A549 (cell line): ENCODE measurements around the gene TCEA2. TPM values are rescaled to one million over a fixed set of nuclear protein-coding genes. Genes with fewer than 3 reads are reported as not detected.

Experiments used
- ATAC-seq, 2 experiments: fragments of 200-7000 bp in 1 of 2; fragments of >200 bp in 1 of 2; cut with Nextera tagmentation in 1 of 2; cut with Tn5 transposase in 1 of 2; 3 replicates each; pipeline versions ENCODE4 v1.8.0 to v1.9.1; 2018 to 2020; ENCODE audit warnings: mild to moderate bottlenecking in 1 of 2, moderate library complexity in 1 of 2
- CTCF ChIA-PET: fragments of 300-600 bp; sonication (Branson Sonifier 250); formaldehyde crosslinking; extraction: SDS; loops from one replicate; lab custom pipeline; 2021; ENCODE audit warnings: antibody characterized with exemption, inconsistent platforms; lab: Yijun Ruan, JAX
- POLR2A ChIA-PET: fragments of 350-600 bp; formaldehyde crosslinking; extraction: SDS; loops from one replicate; lab custom pipeline; 2021; ENCODE audit warnings: antibody characterized with exemption, inconsistent platforms; lab: Yijun Ruan, JAX
- DNase-seq, 2 experiments: peaks; one replicate each; pipeline versions ENCODE4 v3.0.0 to v3.0.0-alpha.2; 2011 to 2016; ENCODE audit warnings: low read depth in 1 of 2, low spot score in 1 of 2
- FAIRE-seq: peaks from 2 replicates; lab custom pipeline; 2011; peaks lifted over from hg19 to GRCh38; lab: Jason Lieb, UNC
- H3K27ac ChIP-seq, 2 experiments: fragments of >200 bp; sonication (Bioruptor Twin); formaldehyde crosslinking; 3 replicates each; pipeline ENCODE4 v1.5.1; 2016 to 2017
- H3K4me1 ChIP-seq: fragments of >200 bp; sonication (Bioruptor Twin); formaldehyde crosslinking; 3 replicates; pipeline ENCODE4 v1.6.1; 2016
- H3K4me2 ChIP-seq: fragments of >200 bp; sonication (Bioruptor Twin); formaldehyde crosslinking; 3 replicates; pipeline ENCODE4 v1.6.1; 2016
- H3K4me3 ChIP-seq: fragments of >200 bp; sonication (Bioruptor Twin); formaldehyde crosslinking; 3 replicates; pipeline ENCODE4 v1.5.1; 2016
- H3K9me3 ChIP-seq: fragments of >200 bp; sonication (Bioruptor Twin); formaldehyde crosslinking; 3 replicates; pipeline ENCODE4 v1.6.1; 2016
- BHLHE40 ChIP-seq: IDR thresholded peaks from 2 replicates; pipeline ENCODE4 v1.6.1; 2012; ENCODE audit warnings: low read depth, low read length, inconsistent platforms
- CEBPB ChIP-seq, 2 experiments: fragments of >200 bp in 1 of 2; sonication (Bioruptor Twin) in 1 of 2; formaldehyde crosslinking in 1 of 2; IDR thresholded peaks; 2 replicates each; pipeline ENCODE4 v1.6.1; 2012 to 2016
- CHD2 ChIP-seq: fragments of 150-350 bp; IDR thresholded peaks from 2 replicates; pipeline ENCODE4 v1.6.1; 2014; ENCODE audit warnings: low read length; ENCODE audit not compliant: partially characterized antibody
- EHF ChIP-seq: fragments of 250-450 bp; sonication (Bioruptor Pico); IDR thresholded peaks from 2 replicates; pipeline ENCODE4 v1.5.0; 2020; ENCODE audit warnings: mild to moderate bottlenecking
- EHMT2 ChIP-seq: fragments of 200-600 bp; sonication (generic); IDR thresholded peaks from 2 replicates; pipeline ENCODE4 v1.6.1; 2016; ENCODE audit warnings: antibody characterized with exemption, low read depth, mild to moderate bottlenecking, moderate library complexity
- FOSB ChIP-seq: fragments of 250-450 bp; sonication (Bioruptor Pico); IDR thresholded peaks from 2 replicates; pipeline ENCODE4 v1.5.0; 2020; ENCODE audit warnings: mild to moderate bottlenecking, moderate library complexity
- FOXS1 ChIP-seq: fragments of 250-450 bp; sonication (Bioruptor Pico); IDR thresholded peaks from 2 replicates; pipeline ENCODE4 v1.5.0; 2020; ENCODE audit warnings: mild to moderate bottlenecking, moderate library complexity
- GATA3 ChIP-seq: IDR thresholded peaks from 2 replicates; pipeline ENCODE4 v1.6.1; 2012; ENCODE audit warnings: borderline replicate concordance
- HEYL ChIP-seq: fragments of 250-450 bp; sonication (Bioruptor Pico); IDR thresholded peaks from 2 replicates; pipeline ENCODE4 v1.8.0; 2021; ENCODE audit warnings: mild to moderate bottlenecking, moderate library complexity
- HOXA7 ChIP-seq: fragments of 250-450 bp; sonication (Bioruptor Pico); IDR thresholded peaks from 2 replicates; pipeline ENCODE4 v1.5.0; 2020; ENCODE audit warnings: mild to moderate bottlenecking, moderate library complexity
- JUNB ChIP-seq: fragments of >200 bp; sonication (Bioruptor Twin); formaldehyde crosslinking; IDR thresholded peaks from 2 replicates; pipeline ENCODE4 v1.6.1; 2016
- KDM5A ChIP-seq: fragments of 200-600 bp; sonication (generic); IDR thresholded peaks from 2 replicates; pipeline ENCODE4 v1.6.1; 2016; ENCODE audit warnings: antibody characterized with exemption, mild to moderate bottlenecking
- MAFK ChIP-seq: fragments of 450-650 bp; IDR thresholded peaks from 2 replicates; pipeline ENCODE4 v1.6.1; 2014; ENCODE audit not compliant: partially characterized antibody
- MYC ChIP-seq: IDR thresholded peaks from 2 replicates; pipeline ENCODE4 v1.6.1; 2012; ENCODE audit warnings: mild to moderate bottlenecking, inconsistent platforms, low read length, improper control_type of control experiment, borderline replicate concordance
- NPAS2 ChIP-seq: fragments of 250-450 bp; sonication (Bioruptor Pico); IDR thresholded peaks from 2 replicates; pipeline ENCODE4 v1.8.0; 2022; ENCODE audit warnings: mild to moderate bottlenecking, moderate library complexity, borderline replicate concordance
- NR3C1 ChIP-seq: fragments of >200 bp; sonication (Bioruptor Twin); formaldehyde crosslinking; IDR thresholded peaks from 3 replicates; pipeline ENCODE4 v1.6.1; 2017
- RAD21 ChIP-seq, 2 experiments: fragments of >200 bp in 1 of 2; sonication (Bioruptor Twin) in 1 of 2; formaldehyde crosslinking in 1 of 2; IDR thresholded peaks in 1 of 2; conservative IDR thresholded peaks in 1 of 2; 2 replicates in 1 of 2; 3 replicates in 1 of 2; pipeline ENCODE4 v1.6.1; 2012 to 2018; ENCODE audit warnings: inconsistent platforms in 1 of 2
- RARB ChIP-seq: fragments of 250-450 bp; sonication (Bioruptor Pico); IDR thresholded peaks from 2 replicates; pipeline ENCODE4 v1.8.0; 2021; ENCODE audit warnings: mild to moderate bottlenecking, moderate library complexity
- RFX5 ChIP-seq: fragments of 450-650 bp; IDR thresholded peaks from 2 replicates; pipeline ENCODE4 v1.7.1; 2014; ENCODE audit warnings: antibody characterized with exemption, mild to moderate bottlenecking, moderate library complexity
- SMC3 ChIP-seq: fragments of >200 bp; sonication (Bioruptor Twin); formaldehyde crosslinking; IDR thresholded peaks from 3 replicates; pipeline ENCODE4 v1.6.1; 2018; ENCODE audit warnings: inconsistent platforms
- SREBF2 ChIP-seq: fragments of 450-650 bp; IDR thresholded peaks from 2 replicates; pipeline ENCODE4 v1.6.1; 2014; ENCODE audit warnings: mild to moderate bottlenecking, moderate library complexity
- TFCP2L1 ChIP-seq: fragments of 250-450 bp; sonication (Bioruptor Pico); IDR thresholded peaks from 2 replicates; pipeline ENCODE4 v1.5.0; 2021; ENCODE audit warnings: mild to moderate bottlenecking
- ZC3H11A ChIP-seq: fragments of 450-650 bp; IDR thresholded peaks from 2 replicates; pipeline ENCODE4 v1.6.1; 2014; ENCODE audit warnings: antibody characterized with exemption, mild to moderate bottlenecking
- WGBS: methylation state at CpG from one replicate; pipeline ENCODE4 v1.1.6; 2017; ENCODE audit errors: missing lambda C conversion rate; 5-methylcytosine and 5-hydroxymethylcytosine counted together
- polyA plus RNA-seq, 4 experiments: library from polyadenylated mRNA; depleted of rRNA in 3 of 4; stranded (reverse); fragments of >200 nt; fragmentation: RNase III in 1 of 4; extraction: RNeasy Plus Mini Kit Qiagen cat#74134 plus additional on column Dnase treatment in 1 of 4; gene quantifications; 2 replicates in 3 of 4; 3 replicates in 1 of 4; pipeline ENCODE4 v1.2.3, GENCODE V29; 2011 to 2017
- TF ChIP-seq, protein P1 (sequence below): fragments of 450-650 bp; IDR thresholded peaks from 2 replicates; pipeline ENCODE4 v1.6.1; 2014; ENCODE audit warnings: antibody characterized with exemption
- TF ChIP-seq, protein P2 (sequence below): fragments of >200 bp; sonication (Bioruptor Twin); formaldehyde crosslinking; IDR thresholded peaks from 2 replicates; pipeline ENCODE4 v1.6.1; 2016
- TF ChIP-seq, protein P3 (sequence below): IDR thresholded peaks from 2 replicates; pipeline ENCODE4 v1.6.1; 2012
- TF ChIP-seq, protein P4 (sequence below): IDR thresholded peaks from 2 replicates; pipeline ENCODE4 v1.6.1; 2012; ENCODE audit warnings: low read depth, borderline replicate concordance

The TCEA2 gene
- polyA plus RNA-seq, 2 of the 4 experiments (the other 2 are of a cell fraction) = 11.2 to 29.8 TPM

DNA sequence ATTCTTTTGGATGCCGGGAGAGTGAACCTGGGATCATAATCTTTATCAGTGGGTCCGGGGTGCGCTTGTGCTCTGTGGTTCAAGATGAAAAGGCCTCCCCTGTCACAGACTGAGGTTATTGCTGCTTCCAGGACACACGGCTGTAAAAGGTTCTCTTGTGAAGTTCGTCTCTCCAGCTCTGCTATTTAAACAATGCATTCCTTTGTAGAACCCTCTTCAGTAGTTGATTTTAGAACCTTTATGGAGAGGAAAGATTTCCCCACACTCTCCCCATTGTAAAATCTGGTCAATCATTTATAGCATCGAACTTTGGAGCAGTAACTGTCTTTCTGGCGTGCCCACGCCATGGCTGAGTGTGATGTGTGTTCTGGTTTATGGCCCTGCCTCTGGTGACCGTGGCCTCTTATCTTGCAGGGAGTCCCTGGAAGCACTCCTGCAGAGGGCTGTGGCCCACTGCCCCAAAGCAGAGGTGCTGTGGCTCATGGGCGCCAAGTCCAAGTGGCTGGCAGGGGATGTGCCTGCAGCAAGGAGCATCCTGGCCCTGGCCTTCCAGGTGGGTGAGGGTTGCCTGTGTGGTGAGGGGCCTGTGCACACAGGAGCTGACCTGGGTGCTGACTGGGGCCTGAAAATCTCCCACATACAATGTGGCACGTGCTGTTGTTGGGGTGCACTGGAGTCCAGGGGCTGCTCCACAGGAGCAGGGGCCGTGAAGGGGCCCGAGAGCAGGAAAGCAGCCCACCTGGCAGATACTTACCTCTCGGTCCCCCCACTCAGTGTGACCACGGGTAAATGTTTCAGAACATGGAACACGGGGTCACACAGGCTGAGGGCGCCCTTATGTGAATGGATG is 38.6 kb upstream of the TCEA2 start:
- H3K9me3 ChIP-seq = no peaks in the 10 kb centered on the region
- ChIA-PET POLR2A (no interaction called here), CTCF (interaction anchor here (1.3 to 5.0 kb wide), 3 partner anchors 14 to 35 kb away, joined by 3 to 71 read pairs (median 26); no protein-coding TSS in a partner anchor)
- H3K4me3 ChIP-seq = no peak overlapping the region
- no peak for DNase-seq
- FAIRE-seq = no peak
- 82% methylated on average over 16 of the region's 17 CpGs for WGBS
- ATAC-seq = no peak
- H3K4me2 ChIP-seq = no peak overlapping the region
- no peaks in the 10 kb centered on the region for H3K4me1 ChIP-seq
- H3K27ac ChIP-seq = no peak overlapping the region
- TF ChIP-seq RAD21 (conservative IDR thresholded peaks at IDR 0.05 in 1 of 2, IDR thresholded peaks at IDR 0.05 in 1 of 2) (no peak), HOXA7 (no peak), NPAS2 (CRISPR knock-in tag) (no peak), JUNB (no peak), EHMT2 (no peak), MAFK (no peak), MYC (no peak), CEBPB (IDR thresholded peaks at IDR 0.05) (no peak), NR3C1 (no peak), SREBF2 (no peak), SMC3 (no peak), TFCP2L1 (CRISPR knock-in tag) (no peak), FOSB (no peak), HEYL (CRISPR knock-in tag) (no peak), RARB (CRISPR knock-in tag) (no peak)
- TF ChIP-seq, protein P1, sequence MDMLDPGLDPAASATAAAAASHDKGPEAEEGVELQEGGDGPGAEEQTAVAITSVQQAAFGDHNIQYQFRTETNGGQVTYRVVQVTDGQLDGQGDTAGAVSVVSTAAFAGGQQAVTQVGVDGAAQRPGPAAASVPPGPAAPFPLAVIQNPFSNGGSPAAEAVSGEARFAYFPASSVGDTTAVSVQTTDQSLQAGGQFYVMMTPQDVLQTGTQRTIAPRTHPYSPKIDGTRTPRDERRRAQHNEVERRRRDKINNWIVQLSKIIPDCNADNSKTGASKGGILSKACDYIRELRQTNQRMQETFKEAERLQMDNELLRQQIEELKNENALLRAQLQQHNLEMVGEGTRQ = no peak

DNA sequence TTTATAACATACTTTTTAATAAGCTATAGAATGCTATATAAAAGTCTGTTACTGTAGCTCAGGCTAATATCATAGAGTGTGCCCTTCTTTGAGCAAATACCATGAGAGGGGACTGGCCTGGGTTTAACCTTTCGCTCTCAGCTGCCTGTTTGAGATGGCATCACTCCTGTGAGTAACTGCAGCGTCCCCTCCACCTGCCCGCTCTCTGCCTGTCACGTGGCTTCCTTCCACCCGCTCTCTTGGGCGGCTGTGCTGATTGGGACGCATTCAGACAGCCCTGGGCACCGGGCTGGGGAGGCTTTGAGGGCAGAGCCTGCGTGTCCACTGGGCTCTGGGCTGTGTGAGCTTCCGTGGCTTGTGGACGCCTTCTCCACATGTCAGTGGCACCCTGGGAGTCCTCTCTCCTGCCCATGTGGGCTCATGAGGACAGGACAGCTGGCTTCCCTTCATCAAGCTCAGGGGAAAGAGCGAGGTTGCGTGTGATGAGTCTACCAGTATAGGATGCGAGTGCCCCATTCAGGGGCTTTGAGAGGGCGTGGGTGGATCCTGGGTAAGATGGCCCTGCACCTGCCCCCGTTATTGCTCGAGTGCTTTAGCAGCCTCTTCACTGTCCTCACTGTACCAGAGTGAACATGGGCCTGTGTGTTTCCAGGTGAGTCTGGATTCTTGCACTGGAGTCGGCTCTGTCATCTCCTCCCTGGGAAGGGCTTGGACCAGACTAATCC is 37.7 kb upstream of the TCEA2 start:
- TF ChIP-seq BHLHE40 (no peak), HOXA7 (no peak), NPAS2 (CRISPR knock-in tag) (no peak), FOXS1 (no peak)
- TF ChIP-seq, protein P2, sequence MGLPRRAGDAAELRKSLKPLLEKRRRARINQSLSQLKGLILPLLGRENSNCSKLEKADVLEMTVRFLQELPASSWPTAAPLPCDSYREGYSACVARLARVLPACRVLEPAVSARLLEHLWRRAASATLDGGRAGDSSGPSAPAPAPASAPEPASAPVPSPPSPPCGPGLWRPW = no peak
- TF ChIP-seq, protein P3, sequence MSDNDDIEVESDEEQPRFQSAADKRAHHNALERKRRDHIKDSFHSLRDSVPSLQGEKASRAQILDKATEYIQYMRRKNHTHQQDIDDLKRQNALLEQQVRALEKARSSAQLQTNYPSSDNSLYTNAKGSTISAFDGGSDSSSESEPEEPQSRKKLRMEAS = no peak
- H3K27ac ChIP-seq = no peak overlapping the region
- DNase-seq (no peak), ATAC-seq (no peak), FAIRE-seq (no peak)
- H3K9me3 ChIP-seq = no peaks in the 10 kb centered on the region
- 96% methylated on average over 18 of the region's 18 CpGs for WGBS
- ChIA-PET POLR2A (no interaction called here), CTCF (interaction anchor here (1.5 to 5.0 kb wide), 2 partner anchors 13 to 45 kb away, joined by 3 to 71 read pairs; partner anchors contain the start of gene PRPF6)
- no peak overlapping the region for H3K4me2 ChIP-seq
- no peak overlapping the region for H3K4me3 ChIP-seq
- no peaks in the 10 kb centered on the region for H3K4me1 ChIP-seq

DNA sequence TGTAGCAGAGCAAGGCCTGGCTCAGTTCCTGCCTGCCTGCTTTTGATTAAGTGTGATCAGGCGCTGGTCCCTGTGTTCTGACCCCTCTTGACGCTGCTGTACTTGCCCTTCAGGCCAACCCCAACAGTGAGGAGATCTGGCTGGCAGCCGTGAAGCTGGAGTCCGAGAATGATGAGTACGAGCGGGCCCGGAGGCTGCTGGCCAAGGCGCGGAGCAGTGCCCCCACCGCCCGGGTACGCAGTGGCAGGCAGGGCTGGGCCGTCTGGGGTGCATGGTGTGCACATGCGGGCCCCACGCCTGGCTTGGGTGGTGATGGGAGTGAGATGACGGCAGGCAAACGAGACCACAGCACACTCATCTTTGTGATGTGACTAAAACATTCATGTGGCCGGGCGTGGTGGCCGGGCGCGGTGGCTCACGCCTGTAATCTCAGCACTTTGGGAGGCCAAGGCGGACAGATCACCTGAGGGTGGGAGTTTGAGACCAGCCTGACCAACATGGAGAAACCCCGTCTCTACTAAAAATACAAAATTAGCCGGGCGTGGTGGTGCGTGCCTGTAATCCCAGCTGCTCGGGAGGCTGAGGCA is 37.1 kb upstream of the TCEA2 start:
- CTCF ChIA-PET = interaction anchor here (1.5 to 5.0 kb wide), 2 partner anchors 13 to 45 kb away, joined by 3 to 71 read pairs; partner anchors contain the start of gene PRPF6
- POLR2A ChIA-PET = no interaction called here
- FAIRE-seq = no peak
- no peak for TF ChIP-seq TFCP2L1 (CRISPR knock-in tag)
- no peak for TF ChIP-seq CHD2
- TF ChIP-seq GATA3 = no peak
- no peak for TF ChIP-seq KDM5A
- no peak for TF ChIP-seq EHF (CRISPR knock-in tag)
- TF ChIP-seq RFX5 = no peak
- TF ChIP-seq RARB (CRISPR knock-in tag) = no peak
- TF ChIP-seq FOSB = no peak
- TF ChIP-seq, protein P4, sequence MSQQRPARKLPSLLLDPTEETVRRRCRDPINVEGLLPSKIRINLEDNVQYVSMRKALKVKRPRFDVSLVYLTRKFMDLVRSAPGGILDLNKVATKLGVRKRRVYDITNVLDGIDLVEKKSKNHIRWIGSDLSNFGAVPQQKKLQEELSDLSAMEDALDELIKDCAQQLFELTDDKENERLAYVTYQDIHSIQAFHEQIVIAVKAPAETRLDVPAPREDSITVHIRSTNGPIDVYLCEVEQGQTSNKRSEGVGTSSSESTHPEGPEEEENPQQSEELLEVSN = no peak
- no peak for TF ChIP-seq JUNB
- no peak for TF ChIP-seq ZC3H11A
- TF ChIP-seq, all 56 proteins: peak for 0
- H3K27ac ChIP-seq = no peak overlapping the region
- no peak for ATAC-seq
- H3K4me3 ChIP-seq = no peak overlapping the region
- no peaks in the 10 kb centered on the region for H3K4me1 ChIP-seq
- no peaks in the 10 kb centered on the region for H3K9me3 ChIP-seq
- WGBS = 90% methylated on average over 29 of the region's 29 CpGs
- H3K4me2 ChIP-seq = no peak overlapping the region
- no peak for DNase-seq
